M059J (cell line): ENCODE data around the gene FRG2B. TPM values are rescaled to one million over a fixed set of nuclear protein-coding genes. Genes with fewer than 3 reads are reported as not detected.
"Not testable (repeated sequence)": the region's sequence is repeated elsewhere in the genome, so short reads cannot be mapped to it uniquely, and the experiment has no call there.

Experiments used
- DNase-seq: peaks from one replicate; pipeline ENCODE4 v3.0.0-alpha.2; 2012; ENCODE audit warnings: low read depth
- total RNA-seq: library from RNA; depleted of rRNA; stranded (reverse); fragments of >200 nt; shearing (Covaris generic); gene quantifications from 2 replicates; pipeline ENCODE4 v1.2.3, GENCODE V29; 2014; rRNA removed

The FRG2B gene
- not detected in 2 replicates for total RNA-seq

- not testable (repeated sequence) for DNase-seq
Measured at GRCh38 chr10:133626695-133627094, at the start of gene FRG2B. TSS of gene FRG2B (minus strand) at chr10:133626795. CDS start at chr10:133626742, 53 bp downstream.

DNA sequence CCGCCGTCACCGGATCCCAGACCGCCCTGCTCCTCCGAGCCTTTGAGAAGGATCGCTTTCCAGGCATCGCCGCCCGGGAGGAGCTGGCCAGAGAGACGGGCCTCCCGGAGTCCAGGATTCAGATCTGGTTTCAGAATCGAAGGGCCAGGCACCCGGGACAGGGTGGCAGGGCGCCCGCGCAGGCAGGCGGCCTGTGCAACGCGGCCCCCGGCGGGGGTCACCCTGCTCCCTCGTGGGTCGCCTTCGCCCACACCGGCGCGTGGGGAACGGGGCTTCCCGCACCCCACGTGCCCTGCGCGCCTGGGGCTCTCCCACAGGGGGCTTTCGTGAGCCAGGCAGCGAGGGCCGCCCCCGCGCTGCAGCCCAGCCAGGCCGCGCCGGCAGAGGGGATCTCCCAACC is 40.9 kb upstream of the FRG2B start:
- not testable (repeated sequence) for DNase-seq

GRCh38 chr10:133663544-133664160 is 37.1 kb upstream of the FRG2B start:
- not testable (repeated sequence) for DNase-seq

- not testable (repeated sequence) for DNase-seq
Measured at GRCh38 chr10:133661122-133661521, 34.5 kb upstream of the FRG2B start.

- DNase-seq = not testable (repeated sequence)
Measured at GRCh38 chr10:133660516-133660915, 33.9 kb upstream of the FRG2B start.

DNA sequence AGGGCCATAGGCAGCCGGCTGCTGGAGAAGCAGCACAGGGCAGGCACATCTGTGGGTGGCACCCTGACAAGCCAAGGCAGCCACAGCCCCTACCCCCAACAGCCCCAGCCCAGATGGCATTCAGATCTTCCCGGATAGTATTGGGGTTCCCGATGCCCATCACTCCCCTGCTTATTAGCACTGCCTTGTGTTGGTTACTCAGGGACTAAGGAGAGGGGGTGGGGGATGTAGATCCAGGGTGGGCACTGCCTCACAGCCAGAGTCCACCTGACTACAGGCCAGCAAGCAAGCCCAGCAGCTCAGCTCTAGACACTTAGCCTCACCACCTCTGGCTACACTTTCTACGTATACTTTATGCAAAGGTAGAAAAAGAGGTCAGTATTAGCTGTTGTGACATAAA is 30.7 kb upstream of the FRG2B start:
- not testable (repeated sequence) for DNase-seq

DNA sequence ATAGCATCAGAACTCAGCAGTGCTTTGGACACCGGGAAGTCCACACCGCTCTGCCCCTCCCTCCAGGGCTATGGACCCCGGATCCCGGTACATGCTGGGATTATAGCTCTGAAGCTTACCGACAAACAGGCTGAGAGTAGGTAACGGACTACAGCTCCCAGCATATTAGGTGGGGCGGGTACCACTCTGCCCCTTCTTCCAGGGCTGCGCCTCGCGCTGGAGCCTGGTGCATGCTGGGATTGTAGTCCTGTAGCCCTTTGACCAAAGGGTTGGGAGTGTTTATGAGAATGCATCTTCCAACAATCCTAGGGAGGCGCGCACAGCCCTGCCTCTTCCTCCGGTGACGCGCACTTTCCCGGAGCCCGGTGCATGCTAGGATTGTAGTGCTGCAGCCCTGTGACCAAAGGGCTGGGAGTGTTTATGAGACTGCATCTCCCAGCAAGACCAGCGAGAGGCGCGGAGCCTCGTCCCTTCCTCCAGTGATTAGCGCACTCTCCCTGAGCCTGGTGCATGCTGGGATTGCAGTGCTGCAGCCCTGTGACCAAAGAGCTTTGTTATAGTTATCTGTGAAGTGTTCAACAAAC is 22.4 kb upstream of the FRG2B start:
- not testable (repeated sequence) for DNase-seq

GRCh38 chr10:133647075-133647748 is 20.6 kb upstream of the FRG2B start:
- not testable (repeated sequence) for DNase-seq

- not testable (repeated sequence) for DNase-seq
Measured at GRCh38 chr10:133637846-133638235, 11.2 kb upstream of the FRG2B start.

GRCh38 chr10:133637202-133637845 is 10.7 kb upstream of the FRG2B start:
- not testable (repeated sequence) for DNase-seq

DNA sequence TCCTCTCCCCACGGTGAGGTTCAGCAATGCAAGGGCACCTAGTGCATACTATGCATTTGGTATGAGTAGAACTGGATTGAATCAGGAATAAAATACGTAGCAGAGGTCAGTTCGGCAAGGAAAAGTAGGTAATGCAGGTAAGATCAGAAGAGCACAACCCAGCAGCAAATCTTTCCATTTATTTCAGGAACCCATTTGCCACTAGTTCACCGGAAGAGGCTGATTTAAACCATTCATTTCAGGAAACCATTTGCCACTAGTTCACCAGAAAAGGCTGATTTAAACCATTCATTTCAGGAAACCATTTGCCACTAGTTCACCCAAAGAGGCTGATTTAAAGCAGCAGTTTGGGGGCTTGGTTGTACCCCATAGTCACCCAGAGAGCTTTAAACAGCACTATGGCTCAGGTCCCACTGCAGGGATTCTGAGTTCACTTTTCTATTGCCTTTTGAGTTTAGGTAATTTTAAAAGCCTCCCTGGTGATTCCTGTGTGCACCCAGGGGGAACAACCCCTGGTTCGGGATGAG is 4.2 kb upstream of the FRG2B start:
- not testable (repeated sequence) for DNase-seq

DNA sequence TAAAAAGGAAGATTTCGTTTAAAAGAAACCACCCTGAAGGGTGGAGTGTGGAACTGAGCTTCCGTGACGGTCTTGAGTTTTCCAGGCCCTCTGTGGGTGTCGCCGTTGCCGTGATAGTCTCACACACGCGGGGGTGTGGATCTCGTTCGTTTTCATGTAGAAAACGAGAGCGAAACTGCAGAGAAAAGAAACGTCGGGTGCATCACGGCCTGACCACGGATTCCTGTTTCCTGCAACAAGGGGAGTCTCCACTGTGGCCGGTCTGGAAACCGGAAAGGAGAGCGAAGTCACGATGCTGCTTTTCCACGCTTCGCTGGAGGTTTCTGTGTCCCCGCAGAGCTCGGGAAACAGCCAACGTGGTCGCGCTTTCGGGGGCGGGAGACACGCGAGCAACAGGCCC is 4.1 kb downstream of the FRG2B start:
- not testable (repeated sequence) for DNase-seq

DNA sequence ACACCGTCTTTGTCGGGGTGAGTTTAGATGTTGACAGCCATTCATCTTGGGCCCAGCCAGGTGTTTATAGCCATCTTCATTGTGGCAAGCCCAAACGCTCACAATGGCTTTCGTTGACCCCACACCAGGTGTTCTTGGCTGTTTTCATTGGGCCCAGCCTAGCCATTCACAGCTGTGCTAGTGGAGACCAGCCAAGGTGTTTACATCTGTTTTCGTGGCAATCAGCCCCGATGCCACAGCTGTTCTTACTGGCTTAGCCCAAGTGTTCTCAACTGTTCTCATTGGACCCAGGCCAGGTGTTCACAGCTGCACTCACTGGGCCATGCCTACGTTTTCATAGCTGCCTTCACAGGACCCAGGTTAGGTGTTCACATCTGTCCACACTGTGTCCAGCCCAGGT is 7.7 kb downstream of the FRG2B start:
- no peak for DNase-seq

DNA sequence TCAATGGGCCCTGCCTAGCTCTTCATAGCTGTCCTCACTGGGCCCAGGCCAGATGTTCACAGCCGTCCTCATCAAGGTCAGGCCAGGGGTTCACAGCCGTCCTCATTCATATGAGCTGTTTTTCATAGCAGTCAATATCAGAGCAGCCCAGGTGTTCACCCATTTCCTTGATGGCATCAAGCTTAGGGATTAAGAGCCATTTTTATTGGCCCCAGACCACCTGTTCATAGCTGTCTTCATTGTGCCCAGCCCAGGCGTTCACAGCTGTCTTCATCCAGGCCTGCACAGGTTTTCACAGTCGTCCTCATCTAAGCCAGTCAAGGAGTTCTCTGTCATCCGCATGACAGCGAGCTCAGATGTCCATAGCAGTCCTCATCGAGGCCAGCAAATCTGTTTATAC is 9.4 kb downstream of the FRG2B start:
- no peak for DNase-seq

GRCh38 chr10:133616371-133617130 is 10.0 kb downstream of the FRG2B start:
- DNase-seq = no peak

DNA sequence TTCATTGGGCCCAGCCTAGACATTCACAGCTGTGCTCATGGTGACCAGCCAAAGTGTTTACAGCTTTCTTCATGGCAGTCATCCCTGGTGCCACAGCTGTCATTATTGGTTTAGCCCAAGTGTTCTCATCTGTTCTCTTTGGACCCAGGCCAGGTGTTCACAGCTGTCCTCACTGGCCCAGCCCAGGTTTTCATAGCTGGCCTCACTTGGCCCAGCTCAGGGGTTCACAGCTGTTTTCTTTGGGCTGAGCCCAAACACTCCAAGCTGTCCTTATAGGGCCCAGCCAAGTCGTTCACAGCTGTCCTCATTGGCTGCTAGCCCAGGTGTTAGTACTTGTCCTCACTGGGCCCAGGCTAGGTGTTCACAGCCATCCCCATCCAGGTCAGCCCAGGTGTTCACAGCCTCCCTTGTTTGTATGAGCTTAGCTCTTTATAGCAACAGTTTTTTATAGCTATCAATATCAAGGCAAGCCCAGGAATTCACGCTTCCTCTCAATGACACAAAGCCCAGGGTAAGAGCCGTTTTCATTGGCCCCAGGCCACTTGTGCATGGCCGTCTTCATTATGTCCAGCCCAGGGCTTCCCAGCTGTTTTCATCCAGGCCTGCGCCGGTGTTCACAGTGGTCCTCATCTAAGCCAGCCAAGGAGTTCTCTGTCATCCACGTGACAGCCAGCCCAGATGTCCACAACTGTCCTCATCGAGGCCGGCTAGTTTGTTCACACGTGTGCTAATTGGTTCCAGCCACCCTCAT is 11.6 kb downstream of the FRG2B start:
- no peak for DNase-seq

GRCh38 chr10:133613699-133614098 is 12.9 kb downstream of the FRG2B start:
- DNase-seq = no peak

DNA sequence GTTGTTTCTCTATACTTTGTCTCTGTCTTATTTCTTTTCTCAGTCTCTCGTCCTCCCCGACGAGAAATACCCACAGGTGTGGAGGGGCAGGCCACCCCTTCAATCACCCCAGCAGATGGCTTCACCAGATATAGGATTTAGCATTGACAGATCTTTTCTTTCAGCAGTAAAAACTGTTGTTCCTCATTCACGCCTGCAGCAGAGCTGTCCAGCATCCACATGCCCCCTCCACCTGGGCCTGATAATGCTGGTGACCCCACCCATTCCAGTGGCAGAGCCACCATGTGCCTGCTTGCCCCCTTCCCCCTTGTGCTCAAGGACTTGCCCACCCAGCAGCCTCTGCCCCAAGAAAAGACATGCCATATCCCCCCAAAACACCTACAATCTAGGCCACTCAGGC is 15.5 kb downstream of the FRG2B start:
- no peak for DNase-seq

DNA sequence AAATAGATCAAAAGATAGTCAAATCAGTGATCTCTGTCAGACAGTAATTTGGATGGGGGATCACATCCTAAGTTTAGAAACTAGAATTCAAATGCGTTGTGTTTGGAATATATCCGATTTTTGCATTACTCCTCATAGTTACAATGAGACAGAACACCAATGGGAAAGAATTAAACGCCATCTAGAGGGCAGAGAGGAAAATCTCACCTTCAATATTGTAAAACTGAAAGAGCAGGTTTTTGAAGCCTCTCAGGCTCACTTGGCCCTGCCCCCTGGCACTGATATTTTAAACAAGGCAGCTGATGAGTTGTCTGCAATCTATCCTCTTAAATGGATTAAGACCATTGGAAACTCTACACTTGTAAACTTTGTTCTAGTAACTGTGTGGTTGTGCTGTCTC is 17.7 kb downstream of the FRG2B start:
- DNase-seq = peak; percentile 22

DNA sequence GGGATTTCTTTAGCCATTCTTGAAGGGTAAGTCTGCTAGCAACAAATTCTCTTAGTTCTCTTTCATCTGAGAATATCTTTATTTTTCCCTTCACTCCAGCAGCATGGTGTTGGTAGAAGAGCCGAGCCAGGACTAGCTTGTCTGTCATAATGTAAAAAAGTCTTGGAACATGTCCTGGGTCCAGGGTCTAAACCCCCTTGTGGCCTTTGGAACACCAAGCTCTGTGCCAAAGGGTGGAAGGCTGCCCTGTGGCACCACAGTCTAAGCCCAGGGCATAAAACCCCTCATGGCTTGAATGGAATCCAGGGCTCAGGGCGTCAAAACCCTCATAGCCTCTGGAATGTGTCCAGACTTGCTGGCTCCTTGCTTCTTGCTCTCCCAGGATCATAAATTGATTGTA is 23.2 kb downstream of the FRG2B start:
- DNase-seq = not testable (repeated sequence)

GRCh38 chr10:133600657-133601056 is 25.9 kb downstream of the FRG2B start:
- no peak for DNase-seq
